Measurements from ENCODE around the gene FAM53A. TPM values are rescaled to one million over a fixed set of nuclear protein-coding genes. Genes with fewer than 3 reads are reported as not detected.

Gene FAM53A
- total RNA-seq, 1 experiment from 2014 or later: 4.0 TPM

DNA sequence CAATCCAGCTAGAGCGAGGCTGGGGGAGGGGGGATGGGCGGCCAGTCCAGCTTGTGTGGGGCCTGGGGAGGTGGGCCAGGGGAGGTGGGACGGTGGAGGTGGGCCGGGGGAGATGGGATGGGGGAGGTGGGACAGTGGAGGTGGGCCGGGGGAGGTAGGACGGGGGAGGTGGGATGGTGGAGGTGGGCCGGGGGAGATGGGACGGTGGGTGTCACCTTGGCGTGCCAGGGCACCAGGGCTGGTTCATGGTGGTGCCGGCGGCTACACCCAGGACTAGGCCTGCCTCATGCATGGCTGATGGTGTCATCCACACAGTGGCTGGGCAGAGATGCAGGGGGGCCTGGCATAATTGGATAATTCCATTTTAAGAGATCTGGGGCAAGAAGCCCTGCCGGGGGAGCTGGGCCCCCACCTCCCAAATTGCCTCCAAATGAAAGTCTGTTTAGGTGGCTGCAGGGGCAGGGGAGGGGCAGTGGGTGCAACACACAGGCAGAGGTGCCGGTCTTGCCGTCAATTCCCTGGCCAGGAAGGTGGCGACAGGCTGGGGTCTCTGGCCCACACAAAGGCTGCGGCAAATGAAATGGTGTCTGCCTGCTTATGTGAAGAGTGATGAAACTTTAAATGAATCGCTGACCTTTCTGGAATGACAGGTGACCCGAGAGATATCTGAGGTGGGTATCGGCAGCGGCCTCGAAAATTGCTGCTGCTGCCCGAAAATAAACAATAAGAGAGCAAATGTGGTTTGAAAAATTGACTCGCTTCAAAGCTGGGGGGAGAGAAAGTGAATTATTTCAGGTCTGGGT lies 82.1 kb downstream of the FAM53A start:
- no peak for DNase-seq (ENCODE audit: low spot score)
- in situ Hi-C loops (cut with HindIII; ENCODE audit: low sequenced_read_pairs): no loop called here

DNA sequence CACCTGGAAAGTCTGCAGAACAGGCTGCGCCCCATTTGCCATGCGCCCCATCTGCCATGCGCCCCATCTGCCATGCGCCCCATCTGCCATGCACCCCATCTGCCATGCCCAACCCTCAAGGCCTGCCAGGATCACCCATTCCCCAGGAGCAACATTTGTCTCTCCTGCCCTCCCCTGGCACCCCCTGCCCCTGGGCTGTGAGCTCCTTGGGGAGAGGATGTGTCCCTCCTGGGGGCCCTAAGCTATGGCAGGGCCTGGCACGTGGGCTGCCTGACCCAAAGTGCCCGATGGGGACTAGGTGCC lies 82.6 kb downstream of the FAM53A start:
- in situ Hi-C loops (cut with HindIII; ENCODE audit: low sequenced_read_pairs): no loop called here
- no peak for DNase-seq (ENCODE audit: low spot score)

DNA sequence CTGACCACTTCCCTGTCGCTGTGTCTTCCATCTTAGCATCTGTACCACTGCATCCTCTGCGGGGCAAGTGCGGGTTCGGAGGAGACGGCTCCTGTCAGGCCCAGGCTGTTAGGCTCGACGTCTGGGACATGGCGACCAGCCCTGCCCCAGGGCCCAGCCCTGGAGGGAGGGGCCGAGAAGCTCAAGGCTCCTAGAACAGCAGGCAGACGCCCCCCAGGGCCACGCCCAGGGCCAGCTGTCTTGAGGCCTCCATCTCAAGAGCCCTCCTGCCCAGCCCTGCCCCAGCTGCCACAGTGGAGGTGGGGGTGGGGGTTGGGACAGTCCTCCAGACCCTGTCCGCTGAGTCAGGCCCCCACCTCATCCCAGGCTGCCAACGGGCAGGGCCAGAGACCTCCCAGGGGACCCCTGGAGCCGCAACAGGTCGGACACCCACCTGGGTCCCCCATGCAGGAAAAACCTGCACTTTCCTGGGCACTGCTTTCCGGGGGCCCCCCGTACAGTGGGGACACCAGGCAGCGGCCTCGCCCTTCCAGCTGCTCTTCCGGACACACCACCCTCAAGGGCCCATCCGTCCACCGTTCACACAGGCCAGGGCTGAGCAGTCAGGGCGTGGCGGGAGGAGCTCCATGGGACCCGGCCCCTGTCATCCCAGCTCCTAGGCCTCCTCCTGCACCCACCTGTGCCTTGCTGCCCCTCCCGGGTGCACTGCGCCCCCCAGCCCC lies 83.1 kb downstream of the FAM53A start:
- DNase-seq (ENCODE audit: low spot score): no peak
- in situ Hi-C loops (cut with HindIII; ENCODE audit: low sequenced_read_pairs): no loop called here

DNA sequence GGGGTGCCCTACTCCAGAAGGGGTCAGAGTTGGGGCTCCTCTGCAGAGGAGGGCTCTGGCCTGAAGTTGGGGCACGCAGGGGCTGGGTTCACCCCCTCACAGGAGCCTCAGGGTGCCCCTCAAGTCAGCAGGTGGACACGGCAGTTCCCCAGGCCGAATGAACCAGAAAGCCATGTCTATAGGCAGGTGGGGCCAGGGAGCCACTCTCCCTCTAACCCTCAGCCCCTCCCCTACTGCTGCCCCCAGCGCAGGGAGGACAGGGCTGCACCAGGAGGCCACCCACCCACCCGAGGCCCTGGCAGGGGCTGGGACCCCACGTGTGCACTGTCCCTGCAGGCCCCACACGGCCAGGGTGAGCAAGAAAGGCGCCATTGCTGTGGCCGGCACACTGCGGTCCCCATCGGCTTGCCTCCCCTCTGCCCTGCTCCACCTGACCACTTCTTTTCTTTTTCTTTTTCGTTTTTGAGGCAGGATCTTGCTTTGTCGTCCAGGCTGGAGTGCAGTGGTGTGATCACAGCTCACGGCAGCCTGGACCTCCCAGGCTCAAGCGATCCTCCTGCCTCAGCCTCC lies 83.8 kb downstream of the FAM53A start:
- DNase-seq (ENCODE audit: low spot score): no peak
- in situ Hi-C loops (cut with HindIII; ENCODE audit: low sequenced_read_pairs): no loop called here

DNA sequence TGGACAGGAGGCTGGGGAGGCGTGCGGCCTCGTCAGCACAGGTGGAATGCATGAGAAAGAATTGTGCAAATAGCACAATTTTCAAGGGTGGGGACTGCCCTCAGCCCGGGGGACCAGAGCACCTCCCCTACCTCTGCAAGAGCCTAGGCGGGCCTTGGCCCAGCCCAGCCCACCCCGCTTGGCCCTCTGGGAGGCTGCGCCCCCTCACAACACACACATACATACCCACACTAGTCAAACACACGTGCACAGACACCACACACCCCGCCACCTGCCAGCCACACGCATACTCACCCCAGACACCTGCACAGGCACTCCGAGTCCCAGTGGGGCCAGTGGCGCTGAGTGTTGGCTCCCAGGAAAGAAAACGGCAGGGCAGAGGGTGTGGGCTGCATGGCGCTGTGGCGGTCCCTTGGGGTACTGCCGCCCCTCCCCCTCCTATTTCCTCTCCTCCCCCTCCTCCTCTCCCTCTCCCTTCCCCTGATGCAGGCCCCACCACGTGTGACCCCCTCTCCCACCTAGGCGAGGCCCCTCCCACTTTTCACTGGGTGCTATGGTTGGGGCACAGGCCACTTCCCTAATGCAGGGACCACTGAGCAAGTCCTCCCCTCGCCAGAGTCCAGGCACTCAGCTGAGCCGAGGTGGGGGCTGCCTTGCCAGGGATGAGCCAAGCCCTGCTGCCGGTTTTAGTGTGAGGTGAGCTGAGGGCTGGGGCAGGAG lies 84.5 kb downstream of the FAM53A start:
- in situ Hi-C loops (cut with HindIII; ENCODE audit: low sequenced_read_pairs): no loop called here
- DNase-seq (ENCODE audit: low spot score): no peak

DNA sequence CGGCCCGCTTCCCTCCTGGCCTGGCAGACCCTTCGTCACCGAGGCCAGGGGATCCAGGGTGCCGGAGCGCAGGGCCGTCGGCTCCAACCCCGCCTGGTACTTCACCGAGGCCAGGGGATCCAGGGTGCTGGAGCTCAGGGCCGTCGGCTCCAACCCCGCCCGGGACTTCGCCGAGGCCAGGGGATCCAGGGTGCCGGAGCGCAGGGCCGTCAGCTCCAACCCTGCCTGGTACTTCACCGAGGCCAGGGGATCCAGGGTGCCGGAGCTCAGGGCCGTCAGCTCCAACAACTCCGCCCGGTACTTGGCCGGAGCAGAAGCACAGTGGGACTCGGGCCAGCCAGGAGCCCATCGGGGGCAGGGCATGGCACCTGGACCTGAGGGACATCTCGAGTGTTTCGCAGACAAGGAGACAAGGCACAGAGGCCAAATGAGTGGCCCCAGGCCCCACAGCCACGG lies 85.1 kb downstream of the FAM53A start:
- DNase-seq (ENCODE audit: low spot score): no peak
- in situ Hi-C loops (cut with HindIII; ENCODE audit: low sequenced_read_pairs): no loop called here

DNA sequence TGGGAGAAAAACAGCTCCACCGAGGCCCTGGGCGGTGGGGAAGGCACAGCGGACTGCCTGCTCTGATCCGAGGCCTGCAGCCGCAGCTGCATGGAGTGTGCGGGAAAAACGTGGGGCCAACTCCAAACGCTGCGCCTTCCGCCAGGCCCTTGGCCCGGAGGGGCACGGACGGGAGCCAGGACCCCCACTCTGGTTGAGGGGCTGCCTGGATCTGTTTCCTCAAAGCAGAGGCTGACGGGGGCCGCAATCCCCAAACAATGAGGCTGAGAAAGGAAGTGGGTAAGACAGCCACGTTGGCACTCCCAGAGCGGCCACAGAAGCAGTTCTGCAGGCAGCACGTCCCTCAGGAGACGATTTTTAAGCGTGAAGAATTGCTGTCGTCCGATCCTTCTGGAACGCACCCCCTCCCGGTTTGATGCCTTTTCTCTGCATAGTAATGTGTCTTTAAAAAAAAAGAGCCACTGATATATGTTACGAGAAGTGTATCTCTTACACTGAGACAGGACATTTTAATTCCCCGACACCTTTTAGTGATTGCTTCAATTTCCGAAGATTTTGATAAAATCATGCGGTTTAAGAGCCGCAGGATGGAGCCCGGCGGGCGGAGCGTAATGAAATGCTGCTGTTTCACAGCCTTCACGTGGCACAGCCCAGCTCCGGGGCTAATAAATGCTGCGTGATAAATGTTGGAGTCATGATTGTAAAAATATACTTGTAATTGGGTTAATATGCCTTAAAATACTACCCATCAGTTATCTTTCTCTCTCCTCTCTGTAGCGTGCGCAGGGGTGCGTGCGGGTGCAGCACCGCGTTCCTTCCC lies 85.7 kb downstream of the FAM53A start:
- DNase-seq (ENCODE audit: low spot score): no peak
- in situ Hi-C loops (cut with HindIII; ENCODE audit: low sequenced_read_pairs): no loop called here

DNA sequence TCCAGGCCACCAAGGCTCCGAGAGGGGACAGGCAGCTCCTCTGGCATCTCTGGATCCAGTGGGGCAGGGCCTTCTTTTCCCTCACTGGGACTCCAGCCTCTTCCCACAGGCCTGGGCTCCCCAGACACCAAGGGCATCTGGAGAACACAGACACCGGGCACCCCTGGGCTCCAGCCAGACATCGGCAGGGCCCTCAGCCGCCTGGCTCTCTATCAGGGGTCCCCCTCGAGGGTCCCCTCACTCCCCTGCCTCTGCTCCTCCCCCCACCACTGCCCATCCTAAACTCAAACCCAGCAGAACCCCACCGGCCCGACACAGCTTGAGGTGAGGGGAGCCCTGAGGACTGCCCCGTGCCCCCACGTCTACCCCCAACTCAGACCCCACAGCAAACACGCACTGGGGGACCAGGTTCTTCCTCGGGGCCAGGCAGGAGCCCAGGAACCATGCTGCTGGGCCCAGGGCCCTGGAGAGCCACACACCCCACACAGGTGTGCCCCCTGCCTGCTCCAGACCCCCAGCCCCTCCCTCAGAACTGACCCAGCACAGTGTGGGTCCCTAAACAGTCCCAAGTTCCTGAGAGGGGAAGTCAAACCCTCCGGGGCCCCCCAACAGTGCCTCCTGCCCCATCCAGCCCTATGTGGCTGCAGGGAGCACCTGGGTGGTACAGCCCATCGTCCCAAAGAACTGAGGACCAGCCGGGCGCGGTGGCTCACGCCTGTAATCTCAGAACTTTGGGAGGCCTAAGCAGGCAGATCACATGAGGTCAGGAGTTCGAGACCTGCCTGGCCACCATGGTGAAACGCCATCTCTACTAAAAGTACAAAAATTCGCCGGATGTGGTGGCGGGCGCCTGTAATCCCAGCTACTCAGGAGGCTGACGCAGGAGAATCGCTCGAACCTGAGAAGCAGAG lies 86.8 kb downstream of the FAM53A start:
- in situ Hi-C loops (cut with HindIII; ENCODE audit: low sequenced_read_pairs): no loop called here

DNA sequence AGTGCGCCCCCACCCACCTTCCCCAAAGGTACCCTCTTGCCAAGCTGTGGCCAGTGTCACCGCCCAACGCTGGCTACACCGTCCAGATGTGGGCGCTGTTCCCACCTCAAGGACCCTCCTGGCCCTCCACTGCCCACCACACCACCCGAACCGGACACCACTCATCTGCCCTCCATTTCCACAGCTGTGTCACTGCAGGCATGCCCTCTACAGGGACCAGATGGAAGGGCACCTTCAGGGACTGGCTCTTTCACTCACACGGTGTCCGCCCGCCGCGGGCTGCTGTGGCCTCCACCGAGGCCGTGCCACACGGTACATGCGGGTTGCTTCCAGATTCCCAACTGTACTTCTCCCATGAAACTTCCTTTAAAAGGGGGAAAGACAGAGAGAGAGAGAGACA lies 87.7 kb downstream of the FAM53A start:
- DNase-seq (ENCODE audit: low spot score): no peak
- in situ Hi-C loops (cut with HindIII; ENCODE audit: low sequenced_read_pairs): no loop called here

More for the DNA sequence above, 86.8 kb downstream of the FAM53A start:
- no peak for DNase-seq (ENCODE audit: low spot score)

DNA sequence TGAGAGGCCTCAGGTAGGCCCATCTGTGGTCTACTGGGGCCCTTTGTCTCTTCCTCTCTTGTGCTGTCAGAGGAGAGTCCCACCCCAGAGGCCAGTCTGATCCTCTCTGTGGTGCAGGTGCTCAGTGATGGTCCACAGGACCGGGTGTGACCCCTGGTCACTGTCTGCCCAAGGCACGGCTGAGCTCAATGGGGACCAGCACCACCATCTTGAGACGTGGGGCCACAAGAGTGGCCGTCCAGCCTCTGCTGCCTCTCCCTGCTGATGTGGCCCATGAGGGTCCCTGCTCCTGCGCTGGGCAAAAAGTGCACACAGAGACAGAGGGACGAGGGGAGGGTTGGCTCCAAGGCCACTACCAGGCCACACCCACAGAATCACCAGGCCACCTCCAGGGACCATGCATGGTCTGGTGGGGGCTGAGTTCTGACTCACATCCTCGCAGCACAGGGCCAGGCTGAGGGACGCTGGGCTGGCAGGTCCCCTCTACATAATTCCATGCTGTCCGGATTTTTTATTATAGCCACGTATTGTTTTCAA lies 88.3 kb downstream of the FAM53A start:
- DNase-seq (ENCODE audit: low spot score): no peak
- in situ Hi-C loops (cut with HindIII; ENCODE audit: low sequenced_read_pairs): no loop called here

DNA sequence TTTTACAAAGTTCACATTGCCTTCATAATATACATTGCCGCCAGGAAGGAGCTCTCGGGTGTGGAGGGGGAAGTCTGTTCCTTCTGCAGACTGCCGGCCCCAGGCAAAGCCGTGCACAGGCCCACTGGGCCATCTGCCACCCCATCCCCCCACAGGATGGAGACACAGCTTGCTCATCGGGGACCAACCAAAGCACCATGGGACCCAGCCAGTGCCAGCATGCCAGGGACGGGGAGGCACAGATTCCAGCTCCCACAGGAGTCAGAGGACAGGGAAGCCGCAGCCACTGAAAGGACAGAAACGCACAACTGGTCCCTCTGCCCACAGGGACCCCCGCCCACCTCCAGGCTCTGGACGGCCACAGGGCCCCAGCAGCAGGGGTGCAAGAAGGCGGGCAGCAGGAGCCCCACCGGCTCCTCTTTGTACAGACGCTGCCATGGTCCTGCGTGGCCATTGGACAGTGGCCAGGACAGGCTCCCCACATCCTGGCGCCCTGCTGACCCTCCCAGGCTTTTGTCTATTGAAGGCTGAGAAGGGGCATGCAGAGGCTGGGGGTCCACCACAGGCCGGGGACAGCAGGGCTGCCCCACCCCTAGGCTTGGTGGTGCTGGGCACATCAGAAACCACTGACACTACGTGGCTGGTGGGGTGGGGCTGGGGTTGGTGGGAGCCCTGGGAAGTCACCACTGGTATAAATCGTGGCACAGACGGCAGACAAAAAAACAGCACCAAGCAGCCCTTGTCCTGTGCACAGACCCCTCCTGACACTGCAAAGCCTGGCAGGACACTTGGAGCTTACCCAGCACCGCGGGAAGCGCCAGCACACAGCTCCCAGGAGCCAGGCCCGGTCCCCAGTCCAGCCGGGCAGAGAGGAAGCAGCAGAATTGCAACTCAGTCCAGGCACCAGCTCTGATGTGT lies 89.0 kb downstream of the FAM53A start:
- DNase-seq (ENCODE audit: low spot score): no peak
- in situ Hi-C loops (cut with HindIII; ENCODE audit: low sequenced_read_pairs): no loop called here

DNA sequence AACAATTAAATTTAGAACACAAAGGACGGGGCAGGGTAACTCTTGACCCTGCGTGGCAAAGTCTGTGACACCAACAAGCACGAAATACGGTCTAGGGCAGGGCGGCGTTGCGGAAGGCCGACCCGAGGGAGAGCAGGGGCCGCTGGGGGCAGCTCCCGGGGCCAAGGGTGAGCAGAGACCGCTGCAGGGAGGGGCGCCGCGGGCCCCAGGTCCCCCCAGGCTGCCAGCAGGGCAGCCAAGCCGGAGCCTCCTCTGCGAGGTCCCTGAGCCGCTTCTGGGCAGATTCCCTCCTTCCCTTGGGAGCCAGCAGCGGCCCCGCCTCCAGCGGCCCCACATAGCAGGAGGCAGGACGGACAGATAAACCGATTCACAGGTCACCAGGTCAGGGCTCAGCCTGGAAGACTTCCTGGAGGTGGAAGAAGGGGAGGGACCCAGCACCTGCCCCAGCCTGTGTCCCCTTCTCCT lies 90.2 kb downstream of the FAM53A start:
- DNase-seq (ENCODE audit: low spot score): no peak
- in situ Hi-C loops (cut with HindIII; ENCODE audit: low sequenced_read_pairs): no loop called here

DNA sequence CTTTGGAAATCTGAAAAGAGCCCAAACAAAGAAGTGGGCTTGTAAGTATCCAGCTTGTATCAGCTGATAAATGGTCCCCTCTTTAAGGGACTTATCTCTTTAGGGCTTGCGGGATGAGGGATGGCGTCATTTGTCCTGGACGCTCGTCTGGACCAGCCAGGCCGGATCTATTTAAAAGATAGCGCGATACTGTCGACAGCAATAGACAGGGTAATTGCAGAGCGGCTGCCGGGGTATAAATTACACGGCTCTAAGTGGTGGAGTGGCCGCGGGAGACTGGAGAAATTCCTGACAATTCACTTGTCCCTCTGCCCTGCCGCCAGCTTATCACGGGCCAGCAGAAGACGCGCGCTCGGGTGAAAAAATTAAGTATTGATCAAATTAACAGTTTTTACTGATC lies 90.7 kb downstream of the FAM53A start:
- DNase-seq (ENCODE audit: low spot score): no peak
- in situ Hi-C loops (cut with HindIII; ENCODE audit: low sequenced_read_pairs): no loop called here

DNA sequence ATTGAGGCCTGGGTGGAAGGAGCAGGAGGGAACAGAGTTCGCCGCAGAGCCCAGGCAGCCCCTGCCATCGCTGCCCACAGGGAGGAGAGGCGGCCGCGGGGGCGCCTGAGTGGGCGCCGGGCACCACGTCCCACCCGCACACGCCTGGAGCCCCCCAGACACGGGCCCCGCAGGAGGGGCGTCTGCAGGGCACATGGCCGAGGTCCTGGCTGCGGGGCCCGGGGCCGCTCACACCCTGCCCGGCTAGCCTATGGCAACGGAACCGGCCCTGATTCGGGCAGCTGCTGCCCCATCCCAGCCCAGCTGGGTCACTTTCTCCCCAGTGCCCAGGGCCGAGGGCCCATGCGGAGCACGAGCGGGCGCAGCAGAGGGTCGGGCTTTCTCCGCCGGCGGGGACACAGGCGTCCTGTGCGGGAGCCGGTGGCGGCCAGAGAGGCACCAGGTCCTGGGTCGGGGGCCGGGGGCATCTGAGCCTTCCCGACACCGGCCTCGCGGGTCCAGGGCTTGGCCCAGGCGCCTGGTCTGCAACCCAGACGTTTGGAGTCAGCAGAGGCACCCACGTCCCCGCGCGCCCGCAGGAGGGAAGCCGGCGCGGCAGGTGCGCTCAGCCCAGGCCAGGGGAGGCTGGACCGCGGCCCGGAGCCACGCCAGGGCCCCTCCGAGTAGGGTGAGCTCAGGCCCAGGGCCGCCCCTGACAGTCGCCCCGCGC lies 91.2 kb downstream of the FAM53A start:
- no peak for DNase-seq (ENCODE audit: low spot score)

DNA sequence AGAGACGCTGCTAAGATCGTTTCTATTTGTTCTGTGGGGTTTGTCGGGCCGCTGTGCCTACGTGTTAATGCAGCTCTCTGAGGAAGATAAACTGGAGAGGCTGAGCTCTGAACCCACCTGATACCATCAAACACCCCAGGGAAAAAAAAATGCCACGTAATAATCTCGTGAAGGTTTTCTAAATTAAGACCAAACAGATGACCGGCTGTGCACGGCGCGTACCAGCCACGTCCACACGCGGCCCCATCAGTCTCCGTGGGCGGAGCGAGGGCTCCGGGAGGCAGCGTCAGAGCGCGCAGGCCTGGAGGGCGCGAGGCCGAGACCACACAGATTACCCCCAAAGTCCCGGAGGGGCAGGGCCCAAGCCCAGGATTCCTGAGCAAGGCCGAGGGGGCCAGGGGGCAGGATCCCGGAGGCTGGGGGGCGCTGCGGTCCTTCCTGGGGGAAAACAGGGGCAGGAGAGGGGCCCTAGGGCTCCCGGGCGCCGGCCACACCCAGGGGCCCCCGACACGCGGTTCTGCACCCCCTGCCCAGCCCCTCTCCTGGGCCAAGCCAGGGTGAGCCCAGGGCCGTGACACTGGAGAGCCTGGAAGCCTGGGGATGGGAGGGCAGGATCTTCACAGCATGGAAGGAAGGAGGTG lies 91.9 kb downstream of the FAM53A start:
- in situ Hi-C loops (cut with HindIII; ENCODE audit: low sequenced_read_pairs): no loop called here
- no peak for DNase-seq (ENCODE audit: low spot score)

More for the DNA sequence above, 91.2 kb downstream of the FAM53A start:
- in situ Hi-C loops (cut with HindIII; ENCODE audit: low sequenced_read_pairs): no loop called here

DNA sequence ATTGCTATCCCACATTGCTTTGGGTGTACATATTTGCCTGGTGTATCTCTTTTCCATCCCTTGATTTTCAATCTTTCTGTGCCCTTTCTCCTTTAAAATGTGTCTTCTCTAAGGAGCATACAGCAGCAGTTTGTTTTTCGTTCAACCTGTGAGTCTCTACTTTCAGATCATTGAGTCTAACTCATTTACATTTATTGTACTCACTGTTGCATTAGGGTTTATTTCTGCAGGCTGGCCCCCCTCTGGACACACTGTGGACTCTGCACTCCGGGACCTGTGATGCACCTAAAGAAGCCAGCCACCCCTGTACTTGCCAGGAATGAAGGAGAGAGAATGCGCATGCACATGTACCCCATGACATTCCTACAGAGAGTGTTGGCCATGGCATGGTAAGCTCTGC lies 93.0 kb downstream of the FAM53A start:
- in situ Hi-C loops (cut with HindIII; ENCODE audit: low sequenced_read_pairs): no loop called here
- DNase-seq (ENCODE audit: low spot score): no peak

Data from G401 (cell line).